Activated T-cell treated with anti-CD3 and anti-CD28 coated beads, Interleukin-2, amount 50 U/mL, for 4 hours (primary cell): ENCODE data around the gene ARF1. TPM values are rescaled to one million over a fixed set of nuclear protein-coding genes. Genes with fewer than 3 reads are reported as not detected.

Experiments
- ATAC-seq, 2 donors: fragments of 200-7000 bp; cut with Tn5 transposase; one replicate each; pipeline ENCODE4 v1.10.0; 2021
- DNase-seq: peaks from one replicate; pipeline ENCODE4 v3.0.0-alpha.2; 2020
- H3K27me3 Mint-ChIP-seq: one replicate; pipeline ENCODE4 v1.8.0; 2021; ENCODE audit warnings: low read depth, mixed read lengths
- H3K36me3 Mint-ChIP-seq: one replicate; pipeline ENCODE4 v1.8.0; 2022; ENCODE audit warnings: mixed read lengths; ENCODE audit not compliant: insufficient read depth
- H3K4me1 Mint-ChIP-seq: one replicate; pipeline ENCODE4 v1.8.0; 2021; ENCODE audit warnings: low read depth, mixed read lengths
- H3K4me3 Mint-ChIP-seq: one replicate; pipeline ENCODE4 v1.8.0; 2021; ENCODE audit warnings: mild to moderate bottlenecking, moderate library complexity, mixed read lengths
- H3K9me3 Mint-ChIP-seq: one replicate; pipeline ENCODE4 v1.8.0; 2021; ENCODE audit warnings: mixed read lengths
- total RNA-seq, 3 donors: library from RNA; stranded (reverse); gene quantifications; one replicate each; pipeline ENCODE4 v1.2.1, GENCODE V29; 2021

The ARF1 gene
- total RNA-seq, 3 donors from 2014 or later, result 404 to 411 (median 408) TPM

- H3K9me3 Mint-ChIP-seq, result no peaks in the 10 kb centered on the region
- no peak overlapping the region for H3K4me3 Mint-ChIP-seq
- no peaks in the 10 kb centered on the region for H3K4me1 Mint-ChIP-seq
- DNase-seq, result no peak
- H3K27me3 Mint-ChIP-seq, result peaks cover 3% of the 10 kb centered on the region
- ATAC-seq, result peak; percentile 18 to 32
- H3K36me3 Mint-ChIP-seq, result no peaks in the 10 kb centered on the region
These were observed 10.5 kb upstream of the ARF1 start for GRCh38 chr1:228071839-228072657.

- Mint-ChIP-seq H3K36me3 (no peaks in the 10 kb centered on the region), H3K4me3 (no peak overlapping the region), H3K9me3 (no peaks in the 10 kb centered on the region), H3K4me1 (peaks cover 1% of the 10 kb centered on the region), H3K27me3 (no peaks in the 10 kb centered on the region)
- no peak for ATAC-seq
- no peak for DNase-seq
These were observed 9.9 kb upstream of the ARF1 start for GRCh38 chr1:228072658-228073043.

GRCh38 chr1:228073061-228073856, 9.2 kb upstream of the ARF1 start:
- Mint-ChIP-seq H3K27me3 (no peaks in the 10 kb centered on the region), H3K4me3 (no peak overlapping the region), H3K36me3 (no peaks in the 10 kb centered on the region), H3K9me3 (no peaks in the 10 kb centered on the region), H3K4me1 (peaks cover 1% of the 10 kb centered on the region)
- ATAC-seq (no peak), DNase-seq (no peak)

- Mint-ChIP-seq H3K4me1 (peaks cover 1% of the 10 kb centered on the region), H3K36me3 (no peaks in the 10 kb centered on the region), H3K27me3 (no peaks in the 10 kb centered on the region), H3K4me3 (no peak overlapping the region), H3K9me3 (no peaks in the 10 kb centered on the region)
- DNase-seq (no peak), ATAC-seq (no peak)
These were observed 8.5 kb upstream of the ARF1 start for GRCh38 chr1:228073857-228074545.

- Mint-ChIP-seq H3K27me3 (no peaks in the 10 kb centered on the region), H3K4me3 (no peak overlapping the region), H3K36me3 (no peaks in the 10 kb centered on the region), H3K4me1 (peaks cover 4% of the 10 kb centered on the region), H3K9me3 (no peaks in the 10 kb centered on the region)
- no peak for DNase-seq
- no peak for ATAC-seq
These were observed 7.4 kb upstream of the ARF1 start for GRCh38 chr1:228074954-228075730.

- no peak overlapping the region for H3K4me3 Mint-ChIP-seq
- H3K27me3 Mint-ChIP-seq, result no peaks in the 10 kb centered on the region
- no peaks in the 10 kb centered on the region for H3K9me3 Mint-ChIP-seq
- DNase-seq (no peak), ATAC-seq (no peak)
- peaks cover 4% of the 10 kb centered on the region for H3K4me1 Mint-ChIP-seq
- H3K36me3 Mint-ChIP-seq, result no peaks in the 10 kb centered on the region
These were observed 6.7 kb upstream of the ARF1 start for GRCh38 chr1:228075801-228076271.

GRCh38 chr1:228076796-228077430, 5.6 kb upstream of the ARF1 start:
- H3K4me3 Mint-ChIP-seq, result no peak overlapping the region
- H3K4me1 Mint-ChIP-seq, result peaks cover 7% of the 10 kb centered on the region

GRCh38 chr1:228077565-228078330, 4.8 kb upstream of the ARF1 start:
- Mint-ChIP-seq H3K36me3 (peaks cover 2% of the 10 kb centered on the region), H3K4me1 (peaks cover 7% of the 10 kb centered on the region), H3K4me3 (no peak overlapping the region), H3K27me3 (no peaks in the 10 kb centered on the region), H3K9me3 (no peaks in the 10 kb centered on the region)
- ATAC-seq (no peak), DNase-seq (no peak)

More at GRCh38 chr1:228076796-228077430, 5.6 kb upstream of the ARF1 start:
- no peak for ATAC-seq
- Mint-ChIP-seq H3K27me3 (no peaks in the 10 kb centered on the region), H3K36me3 (peaks cover 2% of the 10 kb centered on the region), H3K9me3 (no peaks in the 10 kb centered on the region)
- DNase-seq, result no peak

- Mint-ChIP-seq H3K27me3 (no peaks in the 10 kb centered on the region), H3K9me3 (no peaks in the 10 kb centered on the region), H3K4me3 (no peak overlapping the region), H3K4me1 (peaks cover 7% of the 10 kb centered on the region), H3K36me3 (peaks cover 10% of the 10 kb centered on the region)
- DNase-seq (no peak), ATAC-seq (no peak)
These were observed 3.5 kb upstream of the ARF1 start for GRCh38 chr1:228079013-228079412.

GRCh38 chr1:228079601-228080263, 2.8 kb upstream of the ARF1 start:
- Mint-ChIP-seq H3K4me3 (no peak overlapping the region), H3K4me1 (peaks cover 14% of the 10 kb centered on the region), H3K36me3 (peaks cover 16% of the 10 kb centered on the region), H3K27me3 (no peaks in the 10 kb centered on the region), H3K9me3 (no peaks in the 10 kb centered on the region)
- ATAC-seq (no peak), DNase-seq (no peak)

GRCh38 chr1:228081144-228081543, 1.4 kb upstream of the ARF1 start:
- DNase-seq (no peak), ATAC-seq (no peak)
- peak overlapping the region; percentile 87 for H3K4me3 Mint-ChIP-seq
- H3K9me3 Mint-ChIP-seq, result no peaks in the 10 kb centered on the region
- H3K4me1 Mint-ChIP-seq, result peaks cover 28% of the 10 kb centered on the region
- H3K36me3 Mint-ChIP-seq, result peaks cover 16% of the 10 kb centered on the region
- H3K27me3 Mint-ChIP-seq, result no peaks in the 10 kb centered on the region

GRCh38 chr1:228081578-228082213, 812 bp upstream of the ARF1 start:
- Mint-ChIP-seq H3K4me3 (peak overlapping the region; percentile 87), H3K4me1 (peaks cover 33% of the 10 kb centered on the region), H3K9me3 (no peaks in the 10 kb centered on the region), H3K36me3 (peaks cover 16% of the 10 kb centered on the region), H3K27me3 (no peaks in the 10 kb centered on the region)
- ATAC-seq, result peak; percentile 22 to 29
- DNase-seq, result no peak
